DOHH2 (cell line): ENCODE results near the gene COX7A2L.
"Not testable (repeated sequence)": the region's sequence is repeated elsewhere in the genome, so short reads cannot be mapped to it uniquely, and the experiment has no call there.

Source experiments
- H3F3A ChIP-seq: fragments of 200-600 bp; sonication (generic), shearing (Covaris generic); 2 replicates; pipeline ENCODE4 v1.6.0; 2016; ENCODE audit warnings: antibody characterized with exemption, mild to moderate bottlenecking; ENCODE audit not compliant: control insufficient read depth, insufficient read depth
- H3K27ac ChIP-seq: fragments of 200-600 bp; sonication (generic); 2 replicates; pipeline ENCODE4 v1.5.1; 2014; ENCODE audit warnings: low read depth, mild to moderate bottlenecking, low read length, moderate library complexity
- H3K27me3 ChIP-seq: fragments of 200-600 bp; sonication (generic); 2 replicates; pipeline ENCODE4 v1.6.1; 2014; ENCODE audit warnings: mild to moderate bottlenecking, low read length, mixed read lengths; ENCODE audit not compliant: control insufficient read depth
- H3K36me3 ChIP-seq: fragments of 200-600 bp; sonication (generic); 2 replicates; pipeline ENCODE4 v1.6.1; 2014; ENCODE audit warnings: mild to moderate bottlenecking, low read length, moderate library complexity, mixed read lengths; ENCODE audit not compliant: control insufficient read depth
- H3K4me1 ChIP-seq: fragments of 200-600 bp; sonication (generic); 2 replicates; pipeline ENCODE4 v1.6.1; 2014; ENCODE audit warnings: mild to moderate bottlenecking, low read length, mixed read lengths; ENCODE audit not compliant: control insufficient read depth
- H3K4me2 ChIP-seq: fragments of 200-600 bp; sonication (generic); 2 replicates; pipeline ENCODE4 v1.6.0; 2014; ENCODE audit warnings: mild to moderate bottlenecking, low read length, moderate library complexity
- H3K4me3 ChIP-seq: fragments of 200-600 bp; sonication (generic); 2 replicates; pipeline ENCODE4 v1.5.1; 2014; ENCODE audit warnings: mild to moderate bottlenecking, low read length, mixed read lengths
- H3K79me2 ChIP-seq: fragments of 200-600 bp; sonication (generic); 2 replicates; pipeline ENCODE4 v1.6.1; 2014; ENCODE audit warnings: mild to moderate bottlenecking, low read length, mixed read lengths; ENCODE audit not compliant: control insufficient read depth
- H3K9me2 ChIP-seq: fragments of 200-600 bp; sonication (generic); replicated peaks from 2 replicates; pipeline ENCODE4 v1.6.1; 2014; ENCODE audit warnings: mild to moderate bottlenecking, low read length, mixed read lengths; ENCODE audit not compliant: control insufficient read depth
- H3K9me3 ChIP-seq: fragments of 200-600 bp; sonication (generic); 2 replicates; pipeline ENCODE4 v1.6.1; 2014; ENCODE audit warnings: antibody characterized with exemption, low read length, mixed read lengths; ENCODE audit not compliant: control insufficient read depth, insufficient read depth
- H4K20me1 ChIP-seq: fragments of 200-600 bp; sonication (generic); 2 replicates; pipeline ENCODE4 v1.6.0; 2014; ENCODE audit warnings: low read depth, mild to moderate bottlenecking, antibody characterized with exemption, low read length, moderate library complexity; ENCODE audit not compliant: control insufficient read depth, insufficient read depth
- EZH2phosphoT487 ChIP-seq: fragments of 200-600 bp; sonication (generic); IDR thresholded peaks from 2 replicates; pipeline ENCODE4 v1.6.1; 2017; ENCODE audit warnings: borderline replicate concordance, mild to moderate bottlenecking, antibody characterized with exemption, low read length, moderate library complexity, mixed read lengths
- TF ChIP-seq, protein P1 (sequence below): fragments of 200-600 bp; sonication (generic); IDR thresholded peaks from one replicate; pipeline ENCODE4 v1.5.1; 2014; ENCODE audit warnings: antibody characterized with exemption, mild to moderate bottlenecking, low read depth, low read length; ENCODE audit not compliant: poor library complexity, severe bottlenecking

The COX7A2L gene

DNA sequence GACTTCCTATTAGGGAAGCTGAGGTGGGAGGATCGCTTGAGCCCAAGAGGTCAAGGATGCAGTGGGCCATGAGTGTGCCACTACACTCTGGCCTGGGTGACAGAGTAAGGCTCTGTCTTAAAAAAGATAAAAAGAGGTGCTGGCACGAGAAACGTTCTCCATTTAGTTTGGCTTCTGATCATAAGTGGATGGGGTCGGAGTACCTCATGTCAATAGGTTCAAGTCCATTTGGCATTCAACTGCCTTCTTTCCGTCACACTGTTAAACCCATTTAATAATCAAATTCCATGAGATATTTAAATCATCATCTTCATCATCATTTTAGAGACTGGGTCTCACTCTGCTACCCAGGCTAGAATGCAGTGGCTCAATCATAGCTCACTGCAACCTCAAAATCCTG, 9.2 kb downstream of the COX7A2L start:
- Histone ChIP-seq H3K27ac (no peak overlapping the region), H3F3A (no peaks in the 10 kb centered on the region), H3K9me3 (no peaks in the 10 kb centered on the region), H3K4me1 (no peaks in the 10 kb centered on the region), H4K20me1 (peaks cover 8% of the 10 kb centered on the region; the same call in 1 of the 2 replicates), H3K36me3 (peaks cover 30% of the 10 kb centered on the region), H3K79me2 (peaks cover 63% of the 10 kb centered on the region), H3K9me2 (no peaks in the 10 kb centered on the region), H3K27me3 (no peaks in the 10 kb centered on the region), H3K4me2 (no peak overlapping the region), H3K4me3 (no peak overlapping the region)
- TF ChIP-seq, protein P1, sequence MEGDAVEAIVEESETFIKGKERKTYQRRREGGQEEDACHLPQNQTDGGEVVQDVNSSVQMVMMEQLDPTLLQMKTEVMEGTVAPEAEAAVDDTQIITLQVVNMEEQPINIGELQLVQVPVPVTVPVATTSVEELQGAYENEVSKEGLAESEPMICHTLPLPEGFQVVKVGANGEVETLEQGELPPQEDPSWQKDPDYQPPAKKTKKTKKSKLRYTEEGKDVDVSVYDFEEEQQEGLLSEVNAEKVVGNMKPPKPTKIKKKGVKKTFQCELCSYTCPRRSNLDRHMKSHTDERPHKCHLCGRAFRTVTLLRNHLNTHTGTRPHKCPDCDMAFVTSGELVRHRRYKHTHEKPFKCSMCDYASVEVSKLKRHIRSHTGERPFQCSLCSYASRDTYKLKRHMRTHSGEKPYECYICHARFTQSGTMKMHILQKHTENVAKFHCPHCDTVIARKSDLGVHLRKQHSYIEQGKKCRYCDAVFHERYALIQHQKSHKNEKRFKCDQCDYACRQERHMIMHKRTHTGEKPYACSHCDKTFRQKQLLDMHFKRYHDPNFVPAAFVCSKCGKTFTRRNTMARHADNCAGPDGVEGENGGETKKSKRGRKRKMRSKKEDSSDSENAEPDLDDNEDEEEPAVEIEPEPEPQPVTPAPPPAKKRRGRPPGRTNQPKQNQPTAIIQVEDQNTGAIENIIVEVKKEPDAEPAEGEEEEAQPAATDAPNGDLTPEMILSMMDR: no peak
- TF ChIP-seq EZH2phosphoT487: no peak

DNA sequence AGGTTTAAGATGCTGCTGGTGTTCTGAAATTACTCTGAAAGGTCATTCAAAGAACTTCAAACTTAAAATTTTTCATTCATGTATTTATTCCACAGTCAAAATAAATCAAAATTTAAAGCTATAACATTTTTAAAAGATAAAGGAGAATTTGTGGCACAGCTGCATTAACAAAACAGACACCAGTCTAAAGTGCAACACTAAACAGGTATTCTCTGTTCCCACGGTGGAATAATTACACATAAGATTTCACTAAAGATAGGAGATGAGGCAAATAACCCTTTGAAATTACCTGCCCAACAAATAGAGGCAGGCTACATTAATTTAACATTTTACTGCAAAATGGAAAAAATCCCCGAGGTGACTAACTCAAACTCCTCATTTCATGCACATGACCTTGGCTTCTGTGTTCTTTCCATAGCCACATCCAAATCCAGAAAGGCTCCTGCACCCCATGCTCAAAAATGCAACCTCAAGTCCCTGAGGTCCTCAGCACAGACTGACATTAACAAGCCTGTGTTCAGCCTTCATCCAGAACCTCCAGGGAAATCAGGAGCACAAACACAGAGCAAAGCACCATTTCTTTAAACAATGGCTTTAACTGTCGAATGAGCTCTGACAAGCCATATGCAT, 10.5 kb downstream of the COX7A2L start:
- 0 out of 2 replicates have a peak, but pooled peaks cover 5% of the 10 kb centered on the region for H4K20me1 ChIP-seq
- H3K4me3 ChIP-seq: no peak overlapping the region
- H3K27ac ChIP-seq: no peak overlapping the region
- H3K4me2 ChIP-seq: no peak overlapping the region
- H3K36me3 ChIP-seq: peaks cover 36% of the 10 kb centered on the region
- H3K79me2 ChIP-seq: peaks cover 51% of the 10 kb centered on the region
- no peaks in the 10 kb centered on the region for H3K9me3 ChIP-seq
- TF ChIP-seq, protein P1: no peak
- TF ChIP-seq EZH2phosphoT487: no peak
- no peaks in the 10 kb centered on the region for H3K27me3 ChIP-seq
- no peaks in the 10 kb centered on the region for H3K9me2 ChIP-seq
- no peaks in the 10 kb centered on the region for H3F3A ChIP-seq
- no peaks in the 10 kb centered on the region for H3K4me1 ChIP-seq

DNA sequence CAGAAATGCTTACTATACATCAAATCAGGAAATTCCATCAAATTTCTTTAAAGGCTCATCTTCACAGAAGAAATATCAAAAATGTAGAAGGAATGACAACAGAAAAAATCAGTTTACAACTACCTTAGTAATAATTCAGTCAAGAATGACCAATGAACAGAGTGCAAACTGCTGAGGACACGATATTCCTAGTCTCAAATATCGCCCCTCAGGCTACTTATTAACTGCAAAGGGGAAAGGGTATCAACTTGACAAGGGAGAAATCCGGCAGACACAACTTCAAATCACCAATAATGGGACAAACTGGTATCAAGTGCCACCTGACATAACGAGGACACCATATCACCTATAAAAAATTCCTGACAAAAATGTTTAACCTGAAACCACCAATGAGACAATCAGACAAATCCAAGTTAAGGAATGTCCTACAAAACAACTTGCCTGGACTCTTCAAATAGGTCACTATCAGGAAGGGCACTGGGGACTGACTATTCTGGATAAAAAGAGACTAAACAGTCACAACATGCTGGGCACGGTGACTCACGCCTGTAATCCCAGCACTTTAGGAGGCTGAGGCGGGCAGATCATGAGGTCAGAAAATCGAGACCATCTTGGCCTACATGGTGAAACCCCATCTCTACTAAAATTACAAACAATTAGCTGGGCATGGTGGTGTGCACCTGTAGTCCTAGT, 12.8 kb downstream of the COX7A2L start:
- TF ChIP-seq EZH2phosphoT487: no peak
- TF ChIP-seq, protein P1: no peak
- Histone ChIP-seq H3K79me2 (peaks cover 28% of the 10 kb centered on the region), H4K20me1 (no peaks in the 10 kb centered on the region), H3K9me3 (no peaks in the 10 kb centered on the region), H3K36me3 (peaks cover 40% of the 10 kb centered on the region), H3F3A (no peaks in the 10 kb centered on the region), H3K4me1 (no peaks in the 10 kb centered on the region), H3K27me3 (no peaks in the 10 kb centered on the region), H3K27ac (no peak overlapping the region), H3K4me2 (no peak overlapping the region), H3K9me2 (no peaks in the 10 kb centered on the region), H3K4me3 (no peak overlapping the region)

DNA sequence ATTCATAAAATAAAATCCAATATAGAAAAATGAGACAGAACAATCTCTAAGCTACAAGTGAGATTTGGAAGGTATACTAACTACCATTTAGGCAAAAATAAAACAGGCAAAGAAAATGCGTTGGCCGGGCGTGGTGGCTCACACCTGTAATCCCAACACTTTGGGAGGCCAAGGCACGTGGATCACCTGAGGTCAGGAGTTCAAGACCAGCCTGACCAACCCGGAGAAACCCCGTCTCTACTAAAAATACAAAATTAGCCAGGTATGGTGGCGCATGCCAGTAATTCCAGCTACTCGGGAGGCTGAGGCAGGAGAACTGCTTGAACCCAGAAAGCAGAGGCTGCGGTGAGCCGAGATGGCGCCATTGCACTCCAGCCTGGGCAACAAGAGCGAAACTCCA, 13.5 kb downstream of the COX7A2L start:
- H3F3A ChIP-seq, H3K4me2 ChIP-seq, H4K20me1 ChIP-seq, H3K27ac ChIP-seq, H3K4me1 ChIP-seq, H3K4me3 ChIP-seq, H3K9me3 ChIP-seq, H3K9me2 ChIP-seq, H3K27me3 ChIP-seq: not testable (repeated sequence)
- Histone ChIP-seq H3K79me2 (peaks cover 22% of the 10 kb centered on the region), H3K36me3 (peaks cover 40% of the 10 kb centered on the region)

DNA sequence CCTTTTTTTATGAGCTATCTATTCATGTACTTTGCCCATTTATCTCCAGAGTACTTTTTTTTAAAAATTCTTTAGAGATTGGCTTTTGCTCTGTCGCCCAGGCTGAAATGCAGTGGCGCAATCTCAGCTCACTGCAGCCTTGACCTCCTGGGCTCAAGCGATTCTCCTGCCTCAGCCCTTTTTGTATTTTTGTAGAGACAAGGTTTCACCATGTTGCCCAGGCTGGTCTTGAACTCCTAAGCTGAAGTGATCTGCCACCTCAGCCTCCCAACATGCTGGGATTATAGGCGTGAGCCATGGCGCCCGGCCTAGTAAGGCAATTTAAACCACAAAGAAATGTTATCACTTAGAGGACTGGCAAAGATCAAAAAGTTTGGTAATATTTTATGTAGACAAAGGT, 14.2 kb downstream of the COX7A2L start:
- not testable (repeated sequence) for H3K27me3 ChIP-seq, H3K4me3 ChIP-seq, H3K9me2 ChIP-seq, H4K20me1 ChIP-seq, H3F3A ChIP-seq, H3K4me2 ChIP-seq, H3K4me1 ChIP-seq, H3K27ac ChIP-seq, H3K9me3 ChIP-seq
- H3K79me2 ChIP-seq: peaks cover 17% of the 10 kb centered on the region
- peaks cover 33% of the 10 kb centered on the region for H3K36me3 ChIP-seq
